PC-3 (cell line): ENCODE data around the gene TUBA3D.
"Not testable (repeated sequence)": the region's sequence is repeated elsewhere in the genome, so short reads cannot be mapped to it uniquely, and the experiment has no call there.

Experiments
- CTCF ChIP-seq: fragments of 300-600 bp; sonication (generic); conservative IDR thresholded peaks from 2 replicates; pipeline ENCODE4 v1.5.1; 2017; ENCODE audit warnings: antibody characterized with exemption, low read depth, mild to moderate bottlenecking, low read length
- EZH2 ChIP-seq: fragments of 300-600 bp; sonication (generic); IDR thresholded peaks from one replicate; pipeline ENCODE4 v1.6.1; 2017; ENCODE audit warnings: antibody characterized with exemption, mild to moderate bottlenecking, low read length; ENCODE audit not compliant: unreplicated experiment
- EZH2phosphoT487 ChIP-seq: fragments of 300-600 bp; sonication (generic); IDR thresholded peaks from 2 replicates; pipeline ENCODE4 v1.6.1; 2018; ENCODE audit warnings: mild to moderate bottlenecking, antibody characterized with exemption, low read length, borderline replicate concordance

GRCh38 chr2:131511291-131511968, 35.5 kb downstream of the TUBA3D start:
- not testable (repeated sequence) for TF ChIP-seq CTCF, EZH2, EZH2phosphoT487
